ENCODE measurements around the gene LRRC25.

- peak in 2 of 3 donors; percentile 20 to 65 for TF ChIP-seq POLR2AphosphoS5 (IDR thresholded peaks at IDR 0.05)
- TF ChIP-seq CTCF (IDR thresholded peaks at IDR 0.05), result no peak
- TF ChIP-seq POLR2A (IDR thresholded peaks at IDR 0.05), result peak; percentile 49
Observed at GRCh38 chr19:18385675-18386542, 11.5 kb downstream of the LRRC25 start, which contains the start of gene GDF15.

All from breast epithelium (tissue), 3 donors.